ENCODE measurements around the gene PRR23E.

Gene PRR23E

DNA sequence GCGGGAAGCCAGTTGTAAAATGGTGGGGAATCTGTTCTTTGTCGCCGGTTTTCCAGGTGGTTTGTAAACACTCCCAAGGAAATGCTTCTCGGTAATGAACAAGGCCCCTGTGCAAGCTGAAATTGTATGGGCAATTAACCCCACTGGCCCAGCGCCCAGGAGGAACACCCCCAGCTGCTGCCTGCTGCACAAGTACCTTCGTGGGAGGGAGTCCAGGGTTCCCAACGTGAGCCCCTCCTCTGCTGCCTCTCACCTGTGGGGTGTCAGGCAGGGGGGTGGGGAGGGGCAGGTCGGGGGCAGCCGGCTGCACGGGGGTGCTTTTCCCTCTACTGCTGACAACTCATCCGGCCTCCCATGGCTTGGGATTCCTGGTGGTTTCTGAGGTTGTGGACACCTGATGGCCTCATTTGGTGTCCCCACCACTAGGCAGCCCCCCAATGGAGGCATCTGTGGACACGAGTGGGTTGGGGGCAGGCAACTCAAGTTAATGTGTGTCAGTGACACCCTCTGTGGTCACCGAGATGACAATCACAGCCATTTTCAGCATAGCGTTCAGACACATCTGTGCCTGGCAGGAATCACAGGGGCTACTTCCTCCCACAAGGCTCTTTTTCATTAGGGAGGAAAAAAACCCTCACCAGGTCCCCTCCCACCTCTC is 35.6 kb upstream of the PRR23E start:
- DNase-seq (ENCODE audit: low read depth) = no peak
- TF ChIP-seq, protein P1, sequence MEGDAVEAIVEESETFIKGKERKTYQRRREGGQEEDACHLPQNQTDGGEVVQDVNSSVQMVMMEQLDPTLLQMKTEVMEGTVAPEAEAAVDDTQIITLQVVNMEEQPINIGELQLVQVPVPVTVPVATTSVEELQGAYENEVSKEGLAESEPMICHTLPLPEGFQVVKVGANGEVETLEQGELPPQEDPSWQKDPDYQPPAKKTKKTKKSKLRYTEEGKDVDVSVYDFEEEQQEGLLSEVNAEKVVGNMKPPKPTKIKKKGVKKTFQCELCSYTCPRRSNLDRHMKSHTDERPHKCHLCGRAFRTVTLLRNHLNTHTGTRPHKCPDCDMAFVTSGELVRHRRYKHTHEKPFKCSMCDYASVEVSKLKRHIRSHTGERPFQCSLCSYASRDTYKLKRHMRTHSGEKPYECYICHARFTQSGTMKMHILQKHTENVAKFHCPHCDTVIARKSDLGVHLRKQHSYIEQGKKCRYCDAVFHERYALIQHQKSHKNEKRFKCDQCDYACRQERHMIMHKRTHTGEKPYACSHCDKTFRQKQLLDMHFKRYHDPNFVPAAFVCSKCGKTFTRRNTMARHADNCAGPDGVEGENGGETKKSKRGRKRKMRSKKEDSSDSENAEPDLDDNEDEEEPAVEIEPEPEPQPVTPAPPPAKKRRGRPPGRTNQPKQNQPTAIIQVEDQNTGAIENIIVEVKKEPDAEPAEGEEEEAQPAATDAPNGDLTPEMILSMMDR (conservative IDR thresholded peaks at IDR 0.05; ENCODE audit: low read depth, low read length) = no peak
- no peak overlapping the region for H3K4me3 ChIP-seq (ENCODE audit: low read length)

DNA sequence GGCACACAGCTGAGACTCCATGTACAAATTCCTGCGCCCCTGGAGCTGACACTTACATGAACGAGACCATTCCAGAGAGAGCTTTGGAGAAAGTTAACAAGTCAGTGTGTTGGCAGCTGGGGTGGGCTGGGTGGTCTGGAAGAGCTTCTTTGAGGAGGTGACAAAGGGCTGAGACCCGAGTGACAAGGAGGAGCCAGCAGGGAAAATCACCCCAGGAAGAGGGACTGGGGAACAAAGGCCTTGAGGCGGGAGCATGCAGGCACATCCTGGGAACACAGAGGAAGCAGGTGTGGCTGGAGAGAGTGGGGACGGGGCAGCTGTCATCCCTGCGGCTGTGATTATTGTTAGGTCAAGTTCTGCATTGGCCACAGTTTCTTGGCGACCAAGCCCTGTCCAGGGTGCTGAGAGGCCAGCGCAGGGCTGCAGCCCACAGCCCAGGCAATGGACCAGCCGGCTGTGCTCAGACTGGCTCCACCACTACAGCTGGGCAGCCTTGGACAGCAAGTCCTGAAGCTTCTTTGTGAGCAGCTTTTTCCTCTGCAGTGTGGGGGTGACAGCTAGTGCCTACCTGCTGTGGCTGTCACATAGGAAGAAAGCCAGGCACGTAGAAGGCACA is 34.2 kb upstream of the PRR23E start:
- TF ChIP-seq, protein P1 (conservative IDR thresholded peaks at IDR 0.05; ENCODE audit: low read depth, low read length) = no peak
- no peak overlapping the region for H3K4me3 ChIP-seq (ENCODE audit: low read length)
- no peak for DNase-seq (ENCODE audit: low read depth)

DNA sequence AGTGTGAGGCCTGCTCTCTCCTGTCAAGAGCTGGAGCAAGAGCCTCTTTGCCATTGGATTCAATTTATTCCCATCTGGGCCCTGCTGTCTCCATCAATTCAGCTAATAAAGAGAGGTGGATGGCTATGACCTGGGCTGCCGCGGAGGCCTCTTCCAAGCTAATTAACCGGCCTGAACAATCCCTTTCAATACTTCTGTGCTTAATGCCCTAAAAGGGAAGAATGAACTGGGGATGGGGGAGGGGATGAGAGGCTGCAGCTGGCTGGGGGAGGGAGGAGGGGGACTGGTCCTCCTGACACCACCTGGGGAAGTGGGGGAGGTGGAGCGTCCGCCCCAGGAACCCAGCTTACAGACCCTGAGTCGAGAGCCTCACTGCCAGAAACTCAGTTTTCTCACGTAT is 33.4 kb upstream of the PRR23E start:
- DNase-seq (ENCODE audit: low read depth) = no peak
- TF ChIP-seq, protein P1 (conservative IDR thresholded peaks at IDR 0.05; ENCODE audit: low read depth, low read length) = no peak
- H3K4me3 ChIP-seq (ENCODE audit: low read length) = no peak overlapping the region

DNA sequence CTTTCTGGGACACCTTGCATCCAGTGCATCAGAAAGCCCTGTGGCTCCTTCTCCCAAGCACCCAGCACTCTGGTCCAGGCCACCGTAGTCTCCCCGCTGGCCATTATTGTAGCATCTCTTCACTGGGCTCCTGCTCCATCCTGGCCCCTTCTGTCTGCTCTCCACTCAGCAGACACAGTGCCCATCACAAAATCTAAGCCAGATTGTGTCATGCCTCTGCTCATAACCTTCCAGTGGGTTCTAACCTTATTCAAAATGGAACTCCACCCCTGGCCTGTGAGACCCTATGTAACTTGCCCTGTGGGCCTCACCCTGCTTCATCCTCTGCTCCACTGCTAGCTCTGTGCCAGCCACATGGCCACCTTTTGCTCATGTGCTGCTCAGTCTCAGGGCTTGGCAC is 31.7 kb upstream of the PRR23E start:
- TF ChIP-seq, protein P1 (conservative IDR thresholded peaks at IDR 0.05; ENCODE audit: low read depth, low read length) = no peak
- DNase-seq (ENCODE audit: low read depth) = no peak
- H3K4me3 ChIP-seq (ENCODE audit: low read length) = no peak overlapping the region

DNA sequence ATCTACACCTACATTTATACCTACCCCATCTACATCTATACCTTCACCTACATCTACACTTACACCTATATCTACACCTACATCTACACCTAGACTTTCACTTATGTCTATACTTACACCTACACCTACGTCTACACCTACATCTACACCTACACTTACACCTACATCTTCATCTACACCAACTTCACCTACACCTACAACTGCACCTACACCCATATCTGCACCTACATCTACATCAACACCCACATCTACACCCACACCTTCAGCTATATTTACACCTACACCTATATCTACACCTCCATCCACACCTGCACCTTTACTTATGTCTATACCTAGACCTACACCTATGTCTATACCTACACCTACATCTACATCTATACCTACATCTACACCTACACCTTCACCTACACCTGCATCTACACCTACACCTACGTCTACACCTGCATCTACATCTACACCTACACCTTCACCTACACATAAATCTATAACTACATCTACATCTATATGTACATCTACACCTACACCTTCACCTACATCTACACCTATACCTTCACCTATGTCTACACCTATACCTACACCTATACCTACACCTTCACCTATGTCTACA is 30.9 kb upstream of the PRR23E start:
- DNase-seq (ENCODE audit: low read depth) = no peak
- H3K4me3 ChIP-seq (ENCODE audit: low read length) = no peak overlapping the region
- TF ChIP-seq, protein P1 (conservative IDR thresholded peaks at IDR 0.05; ENCODE audit: low read depth, low read length) = no peak

DNA sequence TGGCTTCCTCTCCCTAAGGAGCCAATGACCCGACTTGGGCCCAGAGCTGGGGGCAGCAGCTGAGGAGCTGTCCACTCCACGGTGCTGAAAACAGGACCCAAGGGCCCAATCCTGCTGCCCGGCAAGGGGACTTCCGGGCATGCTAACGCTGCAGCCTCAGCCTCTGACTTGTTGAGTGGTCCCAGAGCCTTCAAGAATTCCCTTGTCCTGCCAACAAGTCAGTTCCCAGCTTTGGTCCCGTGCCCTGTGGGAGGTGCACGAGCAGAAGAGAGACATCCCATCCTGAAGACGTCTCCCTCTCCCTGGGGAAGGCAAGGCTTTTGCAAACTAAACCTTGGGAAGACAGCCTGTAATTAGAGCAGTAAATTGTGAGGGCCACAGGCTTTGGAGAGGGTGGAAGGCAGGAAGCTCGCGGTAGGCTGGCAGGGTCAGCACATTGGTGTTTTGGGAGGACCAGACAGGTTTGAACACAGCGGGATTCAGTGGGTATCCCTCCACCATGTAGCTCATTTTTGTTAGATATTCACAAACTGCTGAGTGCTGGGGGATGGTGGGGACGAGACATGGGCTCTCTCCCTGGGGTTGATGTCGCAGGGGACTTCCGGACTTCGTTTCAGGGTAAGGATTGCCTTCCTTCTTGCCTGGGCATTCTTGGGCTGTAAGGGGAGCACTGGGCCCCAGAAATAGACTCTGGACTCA is 29.8 kb upstream of the PRR23E start:
- TF ChIP-seq, protein P1 (conservative IDR thresholded peaks at IDR 0.05; ENCODE audit: low read depth, low read length) = no peak
- H3K4me3 ChIP-seq (ENCODE audit: low read length) = no peak overlapping the region
- DNase-seq (ENCODE audit: low read depth) = no peak
